Measurements from ENCODE around the gene B3GALNT2. TPM values are rescaled to one million over a fixed set of nuclear protein-coding genes. Genes with fewer than 3 reads are reported as not detected.
A peak's percentile ranks its signal among the peaks of the same experiment; 100 is the strongest.

Gene B3GALNT2
- total and polyA plus RNA-seq, 12 donors: 2.6 to 26.6 (median 21.4) TPM

GRCh38 chr1:235507623-235508022, 3.4 kb upstream of the B3GALNT2 start:
- H3K4me1 ChIP-seq: peaks cover 0 to 16% (median 10%) of the 10 kb centered on the region in 9 donors
- WGBS, 2 donors: 78 to 79% methylated on average over 3 of the region's 3 CpGs
- no peak overlapping the region for H3K4me3 ChIP-seq
- DNase-seq (no peak), ATAC-seq (no peak)
- intact Hi-C loops (cut with DNase I): loop anchor here in 2 of 10 donors (5.0 to 10.0 kb wide), 2 partner anchors 467 to 470 kb away; no protein-coding TSS in a partner anchor
- H3K36me3 ChIP-seq: no peaks in the 10 kb centered on the region
- H3K9me3 ChIP-seq: no peaks in the 10 kb centered on the region
- no peak for TF ChIP-seq CTCF (IDR thresholded peaks at IDR 0.05)
- no peaks in the 10 kb centered on the region for H3K27me3 ChIP-seq
- no peak overlapping the region for H3K27ac ChIP-seq

GRCh38 chr1:235504494-235505222, 406 bp upstream of the B3GALNT2 start:
- Histone ChIP-seq H3K36me3 (no peaks in the 10 kb centered on the region), H3K4me3 (peak overlapping the region; percentile 54 to 95 (median 68)), H3K9me3 (no peaks in the 10 kb centered on the region), H3K27me3 (no peaks in the 10 kb centered on the region), H3K27ac (peak overlapping the region; percentile 91 to 99 (median 96)), H3K4me1 (peaks cover 0 to 36% (median 26%) of the 10 kb centered on the region in 9 donors)
- 0% methylated on average over 61 of the region's 61 CpGs for WGBS, 2 donors
- TF ChIP-seq CTCF (IDR thresholded peaks at IDR 0.05): peak; percentile 75 to 98 (median 95)
- DNase-seq (peak; percentile 99 to 100), ATAC-seq (peak; percentile 93 to 97 (median 96))
- intact Hi-C loops (cut with DNase I): loop anchor here in 3 of 10 donors (1.0 to 10.0 kb wide), 4 partner anchors 176 to 473 kb away; partner anchors contain the start of genes ARID4B (in 2 of the 3) and GGPS1 (in 2 of the 3)

- WGBS, 2 donors: 0% methylated on average over 40 to 49 of the region's 49 CpGs
- TF ChIP-seq CTCF (IDR thresholded peaks at IDR 0.05): no peak
- Histone ChIP-seq H3K27ac (peak overlapping the region; percentile 91 to 99 (median 96)), H3K4me3 (peak overlapping the region; percentile 33 to 95 (median 68)), H3K9me3 (no peaks in the 10 kb centered on the region), H3K4me1 (peaks cover 0 to 36% (median 26%) of the 10 kb centered on the region in 9 donors), H3K36me3 (no peaks in the 10 kb centered on the region), H3K27me3 (no peaks in the 10 kb centered on the region)
- intact Hi-C loops (cut with DNase I): loop anchor here in 2 of 10 donors (1.0 to 10.0 kb wide), 3 partner anchors 175 to 471 kb away; partner anchors contain the start of genes ARID4B (in 2 of the 2) and GGPS1 (in 2 of the 2)
- ATAC-seq: peak in 2 of 8 donors; percentile 12 to 19
- peak; percentile 47 to 68 for DNase-seq
Measured at GRCh38 chr1:235503403-235504121, 690 bp downstream of the B3GALNT2 start.
